Loucy (cell line): ENCODE data around the gene S1PR1.

Experiments
- H2AFZ ChIP-seq: fragments of 200-600 bp; sonication (generic); 2 replicates; pipeline ENCODE4 v1.6.0; 2016; ENCODE audit warnings: antibody characterized with exemption, mild to moderate bottlenecking, low read length, moderate library complexity
- H3F3A ChIP-seq: fragments of 200-600 bp; 2 replicates; pipeline ENCODE4 v1.6.0; 2016; ENCODE audit warnings: antibody characterized with exemption, low read depth, mild to moderate bottlenecking
- H3K27me3 ChIP-seq: fragments of 200-600 bp; sonication (generic); 2 replicates; pipeline ENCODE4 v1.6.1; 2014; ENCODE audit warnings: low read length, mild to moderate bottlenecking; ENCODE audit not compliant: insufficient read depth, poor library complexity, severe bottlenecking
- H3K36me3 ChIP-seq: fragments of 200-600 bp; sonication (generic); 2 replicates; pipeline ENCODE4 v1.6.1; 2016; ENCODE audit warnings: low read length; ENCODE audit not compliant: insufficient read depth
- H3K4me1 ChIP-seq: fragments of 200-600 bp; sonication (generic); 2 replicates; pipeline ENCODE4 v1.5.1; 2014; ENCODE audit warnings: low read length, mild to moderate bottlenecking; ENCODE audit not compliant: insufficient read depth, poor library complexity, severe bottlenecking
- H3K4me2 ChIP-seq: fragments of 200-600 bp; sonication (generic); 2 replicates; pipeline ENCODE4 v1.6.0; 2014; ENCODE audit warnings: antibody characterized with exemption, low read length, low read depth, mild to moderate bottlenecking; ENCODE audit not compliant: poor library complexity, severe bottlenecking
- H3K4me3 ChIP-seq: fragments of 200-600 bp; sonication (generic); 2 replicates; pipeline ENCODE4 v1.5.1; 2014; ENCODE audit warnings: low read length, mild to moderate bottlenecking, mixed read lengths; ENCODE audit not compliant: poor library complexity, severe bottlenecking
- H3K79me2 ChIP-seq: fragments of 200-600 bp; sonication (generic); 2 replicates; pipeline ENCODE4 v1.6.1; 2014; ENCODE audit warnings: low read length; ENCODE audit not compliant: insufficient read depth
- H3K9ac ChIP-seq: fragments of 200-600 bp; sonication (generic); 2 replicates; pipeline ENCODE4 v1.6.0; 2014; ENCODE audit warnings: mild to moderate bottlenecking, low read depth, low read length, moderate library complexity; ENCODE audit not compliant: poor library complexity, severe bottlenecking
- H3K9me2 ChIP-seq: fragments of 200-600 bp; sonication (generic); replicated peaks from 2 replicates; pipeline ENCODE4 v1.6.1; 2016; ENCODE audit warnings: low read depth, low read length, mixed read lengths
- H3K9me3 ChIP-seq: fragments of 200-600 bp; sonication (generic); 2 replicates; pipeline ENCODE4 v1.6.1; 2014; ENCODE audit warnings: mild to moderate bottlenecking, antibody characterized with exemption, low read length, low read depth; ENCODE audit not compliant: insufficient read depth
- H4K20me1 ChIP-seq: fragments of 200-600 bp; sonication (generic); 2 replicates; pipeline ENCODE4 v1.6.0; 2014; ENCODE audit warnings: antibody characterized with exemption, low read length, mild to moderate bottlenecking; ENCODE audit not compliant: insufficient read depth, poor library complexity, severe bottlenecking
- EZH2phosphoT487 ChIP-seq: fragments of 200-600 bp; IDR thresholded peaks from 2 replicates; pipeline ENCODE4 v1.6.1; 2018; ENCODE audit warnings: antibody characterized with exemption, mild to moderate bottlenecking, moderate library complexity, borderline replicate concordance
- TF ChIP-seq, protein P1 (sequence below): fragments of 200-600 bp; sonication (generic); conservative IDR thresholded peaks from 2 replicates; pipeline ENCODE4 v1.5.1; 2014; ENCODE audit warnings: mild to moderate bottlenecking, antibody characterized with exemption, low read length

The S1PR1 gene

DNA sequence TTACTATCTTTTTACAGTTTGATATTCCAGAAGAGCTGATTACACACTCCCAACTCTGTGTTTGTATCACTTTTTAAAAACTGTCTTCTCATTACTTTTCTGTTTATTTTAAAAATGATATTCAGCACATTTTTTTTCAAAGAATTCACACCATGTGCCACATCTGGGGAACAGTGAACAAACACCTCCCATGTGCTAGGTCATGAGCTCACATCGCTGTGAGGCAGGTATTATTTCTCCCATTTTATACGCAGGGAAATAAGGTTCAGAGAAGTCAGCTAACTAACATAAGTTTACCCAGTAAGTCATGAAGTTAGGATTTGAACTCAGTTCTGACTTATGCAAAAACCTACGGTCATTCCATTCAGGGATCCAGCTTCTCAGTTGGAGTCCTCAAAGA, 44.9 kb downstream of the S1PR1 start:
- H4K20me1 ChIP-seq: no peaks in the 10 kb centered on the region
- peaks cover 4% of the 10 kb centered on the region for H3K4me1 ChIP-seq
- H3K9me2 ChIP-seq: no peaks in the 10 kb centered on the region
- H3K36me3 ChIP-seq: no peaks in the 10 kb centered on the region
- H3K79me2 ChIP-seq: no peaks in the 10 kb centered on the region
- H2AFZ ChIP-seq: no peak overlapping the region
- H3K9me3 ChIP-seq: no peaks in the 10 kb centered on the region
- H3K9ac ChIP-seq: no peak overlapping the region
- no peaks in the 10 kb centered on the region for H3K27me3 ChIP-seq
- no peak overlapping the region for H3K4me2 ChIP-seq
- no peak overlapping the region for H3K4me3 ChIP-seq
- TF ChIP-seq, protein P1, sequence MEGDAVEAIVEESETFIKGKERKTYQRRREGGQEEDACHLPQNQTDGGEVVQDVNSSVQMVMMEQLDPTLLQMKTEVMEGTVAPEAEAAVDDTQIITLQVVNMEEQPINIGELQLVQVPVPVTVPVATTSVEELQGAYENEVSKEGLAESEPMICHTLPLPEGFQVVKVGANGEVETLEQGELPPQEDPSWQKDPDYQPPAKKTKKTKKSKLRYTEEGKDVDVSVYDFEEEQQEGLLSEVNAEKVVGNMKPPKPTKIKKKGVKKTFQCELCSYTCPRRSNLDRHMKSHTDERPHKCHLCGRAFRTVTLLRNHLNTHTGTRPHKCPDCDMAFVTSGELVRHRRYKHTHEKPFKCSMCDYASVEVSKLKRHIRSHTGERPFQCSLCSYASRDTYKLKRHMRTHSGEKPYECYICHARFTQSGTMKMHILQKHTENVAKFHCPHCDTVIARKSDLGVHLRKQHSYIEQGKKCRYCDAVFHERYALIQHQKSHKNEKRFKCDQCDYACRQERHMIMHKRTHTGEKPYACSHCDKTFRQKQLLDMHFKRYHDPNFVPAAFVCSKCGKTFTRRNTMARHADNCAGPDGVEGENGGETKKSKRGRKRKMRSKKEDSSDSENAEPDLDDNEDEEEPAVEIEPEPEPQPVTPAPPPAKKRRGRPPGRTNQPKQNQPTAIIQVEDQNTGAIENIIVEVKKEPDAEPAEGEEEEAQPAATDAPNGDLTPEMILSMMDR: no peak
- no peak for TF ChIP-seq EZH2phosphoT487
- H3F3A ChIP-seq: no peaks in the 10 kb centered on the region

DNA sequence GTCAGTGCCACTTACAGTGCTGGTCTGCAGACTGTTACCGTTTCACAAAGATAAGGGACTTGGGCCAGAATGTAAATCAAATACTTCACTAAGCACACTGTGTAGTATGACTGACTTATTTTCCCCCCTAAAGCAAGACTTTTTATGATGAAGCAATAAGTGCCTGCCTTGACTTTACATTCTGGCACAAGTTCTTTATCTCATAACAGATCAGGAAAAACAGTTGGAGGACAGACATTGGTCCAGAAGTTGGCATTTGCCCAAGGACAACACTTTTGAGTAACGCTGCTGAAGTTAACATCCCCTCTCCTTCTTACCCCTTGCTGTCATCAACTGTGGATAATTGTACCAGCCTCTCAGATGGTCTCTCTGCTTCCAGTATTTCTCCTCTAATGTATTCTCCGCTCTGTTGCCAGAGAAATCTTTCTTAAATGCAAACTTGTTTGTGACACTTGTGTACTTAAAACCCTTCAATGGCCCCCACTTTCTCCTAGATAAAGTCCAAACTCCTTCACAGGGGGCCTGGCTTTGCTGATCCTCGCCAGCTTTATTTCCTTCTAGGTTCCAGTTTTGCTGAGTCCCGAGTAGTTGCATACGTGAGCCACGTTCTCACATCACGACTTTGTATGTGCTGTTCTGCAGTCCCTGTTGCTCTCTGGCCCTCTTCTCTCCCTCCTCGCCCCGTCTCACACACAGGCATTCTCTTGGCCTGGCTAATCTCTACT, 45.7 kb downstream of the S1PR1 start:
- H3K4me1 ChIP-seq: peaks cover 4% of the 10 kb centered on the region
- H3F3A ChIP-seq: no peaks in the 10 kb centered on the region
- H3K4me2 ChIP-seq: no peak overlapping the region

DNA sequence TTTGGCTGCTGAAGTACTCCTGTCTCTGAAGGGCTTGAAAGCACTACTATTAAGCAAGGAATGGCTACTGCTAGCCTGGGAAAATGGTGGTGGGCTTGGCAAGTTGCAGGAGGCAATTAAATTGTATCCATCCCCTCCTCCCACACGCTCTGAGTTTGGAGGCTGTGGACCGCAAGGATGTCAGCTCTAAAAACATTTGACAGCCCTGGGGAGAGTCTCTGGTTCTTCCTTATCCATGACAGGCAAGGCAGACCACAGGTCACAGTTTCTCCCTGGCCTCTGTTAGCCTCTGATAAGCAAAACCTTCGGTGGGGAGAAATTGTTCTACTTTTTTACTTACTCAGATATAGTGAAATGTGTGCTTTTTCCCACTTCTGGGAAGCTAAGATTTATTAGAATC, 46.6 kb downstream of the S1PR1 start:
- TF ChIP-seq, protein P1: no peak
- TF ChIP-seq EZH2phosphoT487: no peak
- H3K36me3 ChIP-seq: no peaks in the 10 kb centered on the region
- no peaks in the 10 kb centered on the region for H3K9me3 ChIP-seq
- H3K9ac ChIP-seq: no peak overlapping the region
- no peak overlapping the region for H3K4me2 ChIP-seq
- peaks cover 4% of the 10 kb centered on the region for H3K4me1 ChIP-seq
- no peaks in the 10 kb centered on the region for H3K27me3 ChIP-seq
- no peak overlapping the region for H2AFZ ChIP-seq
- no peak overlapping the region for H3K4me3 ChIP-seq
- no peaks in the 10 kb centered on the region for H3F3A ChIP-seq
- no peaks in the 10 kb centered on the region for H3K79me2 ChIP-seq
- no peaks in the 10 kb centered on the region for H4K20me1 ChIP-seq
- H3K9me2 ChIP-seq: no peaks in the 10 kb centered on the region

More for the DNA sequence above, 45.7 kb downstream of the S1PR1 start:
- Histone ChIP-seq H4K20me1 (no peaks in the 10 kb centered on the region), H3K9me3 (no peaks in the 10 kb centered on the region), H3K4me3 (no peak overlapping the region), H3K79me2 (no peaks in the 10 kb centered on the region), H3K9ac (no peak overlapping the region), H3K36me3 (no peaks in the 10 kb centered on the region), H3K27me3 (no peaks in the 10 kb centered on the region), H2AFZ (no peak overlapping the region), H3K9me2 (no peaks in the 10 kb centered on the region)
- TF ChIP-seq, protein P1: no peak
- TF ChIP-seq EZH2phosphoT487: no peak
